GM12878 (cell line): ENCODE results near the gene RSAD2. TPM values are rescaled to one million over a fixed set of nuclear protein-coding genes. Genes with fewer than 3 reads are reported as not detected.

Experiments used
- ATAC-seq: fragments of 200-7000 bp; cut with Tn5 transposase; 3 replicates; pipeline ENCODE4 v1.9.1; 2020; ENCODE audit warnings: mild to moderate bottlenecking, moderate library complexity
- BruUV-seq: library from RNA; stranded (reverse); fragments of 400-500 nt; replicated peaks from 2 replicates; lab custom pipeline; 2021; lab: Mats Ljungman, UMichigan
- CTCF ChIA-PET: fragments of 300-600 bp; sonication (Branson Sonifier 250); formaldehyde crosslinking; extraction: SDS; loops from one replicate; lab custom pipeline; 2021; ENCODE audit warnings: inconsistent platforms; lab: Yijun Ruan, JAX
- POLR2A ChIA-PET: fragments of 350-600 bp; formaldehyde crosslinking; extraction: SDS; loops from one replicate; lab custom pipeline; 2021; ENCODE audit warnings: inconsistent platforms; lab: Charles Lee
- RAD21 ChIA-PET: fragments of 300-600 bp; sonication (Branson Sonifier 250); formaldehyde crosslinking; loops from one replicate; lab custom pipeline; 2023; ENCODE audit warnings: antibody characterized with exemption; ENCODE audit not compliant: unreplicated experiment; lab: Charles Lee
- SMC1A ChIA-PET: fragments of 300-600 bp; sonication (Branson Sonifier 250); formaldehyde crosslinking; loops from one replicate; lab custom pipeline; 2023; ENCODE audit not compliant: unreplicated experiment, uncharacterized antibody; lab: Charles Lee
- DNase-seq: peaks from one replicate; pipeline ENCODE4 v3.0.0-alpha.2; 2011; ENCODE audit warnings: low read depth, low spot score
- FAIRE-seq: peaks from 3 replicates; lab custom pipeline; 2011; peaks lifted over from hg19 to GRCh38; lab: Jason Lieb, UNC
- H2AFZ ChIP-seq: 2 replicates; pipeline ENCODE4 v1.6.0; 2011; ENCODE audit warnings: low read depth, low read length, control low read depth; ENCODE audit not compliant: control insufficient read depth
- H3K27ac ChIP-seq: 2 replicates; pipeline ENCODE4 v1.5.1; 2011; ENCODE audit warnings: control low read depth; ENCODE audit not compliant: control insufficient read depth, insufficient read depth
- H3K27me3 ChIP-seq, 2 experiments: replicated peaks in 1 of 2; 2 replicates each; pipeline versions ENCODE4 v1.6.0 to v1.6.1; 2011; ENCODE audit warnings: low read length in 1 of 2; ENCODE audit not compliant: control insufficient read depth in 2 of 2, insufficient read depth in 2 of 2
- H3K36me3 ChIP-seq, 2 experiments: 2 replicates each; pipeline ENCODE4 v1.5.1; 2011; ENCODE audit warnings: low read length in 1 of 2; ENCODE audit not compliant: control insufficient read depth in 2 of 2, insufficient read depth in 2 of 2
- H3K4me1 ChIP-seq: 2 replicates; pipeline ENCODE4 v1.6.1; 2011; ENCODE audit warnings: mild to moderate bottlenecking, low read length, moderate library complexity, mixed read lengths; ENCODE audit not compliant: control insufficient read depth, insufficient read depth
- H3K4me2 ChIP-seq: 2 replicates; pipeline ENCODE4 v1.6.0; 2011; ENCODE audit warnings: control low read depth; ENCODE audit not compliant: control insufficient read depth, insufficient read depth
- H3K4me3 ChIP-seq: fragments of 200-600 bp; sonication (generic); 2 replicates; pipeline ENCODE4 v1.5.1; 2016
- H3K79me2 ChIP-seq: 2 replicates; pipeline ENCODE4 v1.6.0; 2011; ENCODE audit warnings: low read length; ENCODE audit not compliant: control insufficient read depth, insufficient read depth
- H3K9ac ChIP-seq: 2 replicates; pipeline ENCODE4 v1.8.0; 2011; ENCODE audit warnings: low read length, control low read depth, mixed read lengths; ENCODE audit not compliant: control insufficient read depth, insufficient read depth
- H3K9me3 ChIP-seq: replicated peaks from 3 replicates; pipeline ENCODE4 v1.5.1; 2011; ENCODE audit warnings: mild to moderate bottlenecking, low read length; ENCODE audit not compliant: control insufficient read depth, insufficient read depth
- H4K20me1 ChIP-seq: 2 replicates; pipeline ENCODE4 v1.6.0; 2011; ENCODE audit not compliant: control insufficient read depth, insufficient read depth
- CEBPZ ChIP-seq: fragments of 150-350 bp; IDR thresholded peaks from 2 replicates; pipeline ENCODE4 v1.6.1; 2016; ENCODE audit warnings: low read depth, low read length
- CHD2 ChIP-seq: IDR thresholded peaks from 2 replicates; pipeline ENCODE4 v1.6.1; 2011; ENCODE audit warnings: low read depth, low read length, improper control_type of control experiment, borderline replicate concordance
- EGR1 ChIP-seq, 2 experiments: IDR thresholded peaks; 1 replicate in 1 of 2; 2 replicates in 1 of 2; pipeline ENCODE4 v1.6.1; 2011 to 2012; ENCODE audit warnings: low read depth in 2 of 2, low read length in 2 of 2, borderline replicate concordance in 1 of 2, mild to moderate bottlenecking in 1 of 2, moderate library complexity in 1 of 2
- FOXM1 ChIP-seq: IDR thresholded peaks from 2 replicates; pipeline ENCODE4 v1.6.1; 2012; ENCODE audit warnings: low read depth, mild to moderate bottlenecking, inconsistent platforms, low read length, moderate library complexity
- HDAC6 ChIP-seq: fragments of 200-600 bp; sonication (generic); IDR thresholded peaks from one replicate; pipeline ENCODE4 v1.8.0; 2017; ENCODE audit warnings: antibody characterized with exemption; ENCODE audit not compliant: unreplicated experiment
- NFXL1 ChIP-seq: fragments of 450-650 bp; IDR thresholded peaks from 2 replicates; pipeline ENCODE4 v1.6.1; 2017; ENCODE audit warnings: antibody characterized with exemption, mild to moderate bottlenecking, borderline replicate concordance
- RBBP5 ChIP-seq: fragments of 200-600 bp; sonication (generic); conservative IDR thresholded peaks from 2 replicates; pipeline ENCODE4 v1.6.1; 2016
- RFX5 ChIP-seq: IDR thresholded peaks from 2 replicates; pipeline ENCODE4 v1.6.1; 2011; ENCODE audit warnings: low read depth, low read length, improper control_type of control experiment
- YBX1 ChIP-seq: fragments of 450-650 bp; IDR thresholded peaks from 2 replicates; pipeline ENCODE4 v1.6.1; 2016; ENCODE audit warnings: antibody characterized with exemption
- YY1 ChIP-seq: IDR thresholded peaks from 2 replicates; pipeline ENCODE4 v1.6.1; 2011; ENCODE audit warnings: low read depth, mild to moderate bottlenecking, low read length
- ZBTB33 ChIP-seq: fragments of 450-650 bp; IDR thresholded peaks from 2 replicates; pipeline ENCODE4 v1.6.1; 2017; ENCODE audit warnings: mild to moderate bottlenecking
- ZSCAN29 ChIP-seq: fragments of 450-650 bp; IDR thresholded peaks from 2 replicates; pipeline ENCODE4 v1.6.1; 2017; ENCODE audit warnings: mild to moderate bottlenecking, moderate library complexity
- WGBS: methylation state at CpG from one replicate; pipeline ENCODE4 v1.1.6; 2016; ENCODE audit warnings: low lambda C conversion rate; ENCODE audit not compliant: insufficient replicate concordance, insufficient coverage; ENCODE audit errors: missing lambda C conversion rate; 5-methylcytosine and 5-hydroxymethylcytosine counted together
- in situ Hi-C: fragments of 300-500 bp; cut with MboI; formaldehyde crosslinking; loops from 9 replicates; pipeline ENCODE4 v1.14.3; 2018; ENCODE audit warnings: mixed read lengths
- intact Hi-C: fragments of 100-400 bp; cut with micrococcal nuclease; formaldehyde crosslinking; loops from one replicate; pipeline ENCODE4 v1.14.2; 2022; ENCODE audit not compliant: unreplicated experiment
- polyA plus RNA-seq, 11 experiments: library from polyadenylated mRNA; depleted of rRNA in 4 of 11; unstranded in 6 of 11; stranded (reverse) in 5 of 11; fragments of >200 nt; fragmentation: Nextera tagmentation in 4 of 11; fragmentation: Illumina TruSeq in 1 of 11; extraction: Ambion mirVana in 4 of 11; extraction: Trizol in 1 of 11; gene quantifications; 1 replicate in 1 of 11; 2 replicates in 10 of 11; pipeline versions ENCODE4 v1.2.1 to v1.2.3, GENCODE V29; 2011 to 2016; ENCODE audit warnings: inconsistent platforms in 2 of 11, missing spikeins in 2 of 11, low read depth in 1 of 11
- total RNA-seq, 4 experiments: library from RNA; depleted of rRNA in 3 of 4; stranded (reverse); fragments of >200 nt in 3 of 4; fragmentation: Illumina TruSeq in 1 of 4; extraction: Trizol in 1 of 4; gene quantifications; 2 replicates each; pipeline versions ENCODE4 v1.2.1 to v1.2.3, GENCODE V29; 2013 to 2021

The RSAD2 gene
- total and polyA plus RNA-seq, 10 of the 15 experiments (the other 5 are each of a cell fraction or from before 2014, with no cell fraction given) = 0.24 to 0.90 (median 0.69) TPM

- H3K4me3 ChIP-seq = no peak overlapping the region
- no peaks in the 10 kb centered on the region for H4K20me1 ChIP-seq
- ATAC-seq (no peak), DNase-seq (no peak), FAIRE-seq (no peak)
- H3K27ac ChIP-seq = no peak overlapping the region
- H3K9ac ChIP-seq = no peak overlapping the region
- in situ Hi-C loops (no loop called here), intact Hi-C loops (loop anchor here (2.0 kb wide), 1 partner anchor 81 kb away; no protein-coding TSS in a partner anchor)
- H3K4me1 ChIP-seq = peaks cover 28% of the 10 kb centered on the region
- ChIA-PET RAD21 (interaction anchor here (1.0 to 5.0 kb wide), 4 partner anchors 11 to 108 kb away, joined by 3 to 35 read pairs (median 16); no protein-coding TSS in a partner anchor), CTCF (interaction anchor here (0.8 to 6.3 kb wide), 8 partner anchors 9 to 150 kb away, joined by 3 to 37 read pairs (median 12); partner anchors contain the start of gene RNF144A), SMC1A (interaction anchor here (0.7 to 5.8 kb wide), 9 partner anchors 8 to 185 kb away, joined by 3 to 53 read pairs (median 6); no protein-coding TSS in a partner anchor)
- no peaks in the 10 kb centered on the region for H3K27me3 ChIP-seq
- no peaks in the 10 kb centered on the region for H3K36me3 ChIP-seq
- H3K4me2 ChIP-seq = no peak overlapping the region
- no peaks in the 10 kb centered on the region for H3K79me2 ChIP-seq
- H2AFZ ChIP-seq = no peak overlapping the region
- BruUV-seq = no TSS peak
- TF ChIP-seq ZSCAN29 (no peak), ZBTB33 (no peak), FOXM1 (no peak), RFX5 (no peak), EGR1 (IDR thresholded peaks at IDR 0.05; ENCODE audit: borderline replicate concordance in 1 of 2, low read depth in 2 of 2, low read length in 2 of 2) (no peak), CEBPZ (no peak), HDAC6 (no peak), RBBP5 (no peak), YBX1 (no peak), YY1 (no peak), NFXL1 (no peak), CHD2 (no peak)
- TF ChIP-seq, all 136 proteins: peak for 0
- peaks cover 5% of the 10 kb centered on the region; the same call in 2 of the 3 replicates for H3K9me3 ChIP-seq
- POLR2A ChIA-PET = interaction anchor here (0.9 kb wide), 1 partner anchor 8 kb away, joined by 4 read pairs; no protein-coding TSS in a partner anchor
- 62% methylated on average over 2 of the region's 2 CpGs for WGBS
Observed at GRCh38 chr2:6908291-6908690, 30.7 kb downstream of the RSAD2 start.
